GM19025 (cell line): ENCODE measurements around the gene CAMTA1.
A peak's percentile ranks its signal among the peaks of the same experiment; 100 is the strongest.

ENCODE experiments used
- ATAC-seq: cut with Tn5 transposase; IDR thresholded peaks from one replicate; pipeline ENCODE4 v1.9.1; 2021; ENCODE audit warnings: mild to moderate bottlenecking, low read depth, moderate library complexity; ENCODE audit not compliant: unreplicated experiment

Gene CAMTA1

DNA sequence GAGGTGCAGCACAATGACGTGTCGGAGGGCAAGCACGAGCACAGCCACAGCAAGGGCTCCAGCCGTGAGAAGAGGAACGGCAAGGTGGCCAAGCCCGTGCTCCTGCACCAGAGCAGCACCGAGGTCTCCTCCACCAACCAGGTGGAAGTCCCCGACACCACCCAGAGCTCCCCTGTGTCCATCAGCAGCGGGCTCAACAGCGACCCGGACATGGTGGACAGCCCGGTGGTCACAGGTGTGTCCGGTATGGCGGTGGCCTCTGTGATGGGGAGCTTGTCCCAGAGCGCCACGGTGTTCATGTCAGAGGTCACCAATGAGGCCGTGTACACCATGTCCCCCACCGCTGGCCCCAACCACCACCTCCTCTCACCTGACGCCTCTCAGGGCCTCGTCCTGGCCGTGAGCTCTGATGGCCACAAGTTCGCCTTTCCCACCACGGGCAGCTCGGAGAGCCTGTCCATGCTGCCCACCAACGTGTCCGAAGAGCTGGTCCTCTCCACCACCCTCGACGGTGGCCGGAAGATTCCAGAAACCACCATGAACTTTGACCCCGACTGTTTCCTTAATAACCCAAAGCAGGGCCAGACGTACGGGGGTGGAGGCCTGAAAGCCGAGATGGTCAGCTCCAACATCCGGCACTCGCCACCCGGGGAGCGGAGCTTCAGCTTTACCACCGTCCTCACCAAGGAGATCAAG, 878.3 kb downstream of the CAMTA1 start:
- ATAC-seq = no peak

DNA sequence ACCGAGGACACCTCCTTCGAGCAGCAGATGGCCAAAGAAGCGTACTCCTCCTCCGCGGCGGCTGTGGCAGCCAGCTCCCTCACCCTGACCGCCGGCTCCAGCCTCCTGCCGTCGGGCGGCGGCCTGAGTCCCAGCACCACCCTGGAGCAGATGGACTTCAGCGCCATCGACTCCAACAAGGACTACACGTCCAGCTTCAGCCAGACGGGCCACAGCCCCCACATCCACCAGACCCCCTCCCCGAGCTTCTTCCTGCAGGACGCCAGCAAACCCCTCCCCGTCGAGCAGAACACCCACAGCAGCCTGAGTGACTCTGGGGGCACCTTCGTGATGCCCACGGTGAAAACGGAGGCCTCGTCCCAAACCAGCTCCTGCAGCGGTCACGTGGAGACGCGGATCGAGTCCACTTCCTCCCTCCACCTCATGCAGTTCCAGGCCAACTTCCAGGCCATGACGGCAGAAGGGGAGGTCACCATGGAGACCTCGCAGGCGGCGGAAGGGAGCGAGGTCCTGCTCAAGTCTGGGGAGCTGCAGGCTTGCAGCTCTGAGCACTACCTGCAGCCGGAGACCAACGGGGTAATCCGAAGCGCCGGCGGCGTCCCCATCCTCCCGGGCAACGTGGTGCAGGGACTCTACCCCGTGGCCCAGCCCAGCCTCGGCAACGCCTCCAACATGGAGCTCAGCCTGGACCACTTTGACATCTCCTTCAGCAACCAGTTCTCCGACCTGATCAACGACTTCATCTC, 879.1 kb downstream of the CAMTA1 start:
- ATAC-seq = no peak

DNA sequence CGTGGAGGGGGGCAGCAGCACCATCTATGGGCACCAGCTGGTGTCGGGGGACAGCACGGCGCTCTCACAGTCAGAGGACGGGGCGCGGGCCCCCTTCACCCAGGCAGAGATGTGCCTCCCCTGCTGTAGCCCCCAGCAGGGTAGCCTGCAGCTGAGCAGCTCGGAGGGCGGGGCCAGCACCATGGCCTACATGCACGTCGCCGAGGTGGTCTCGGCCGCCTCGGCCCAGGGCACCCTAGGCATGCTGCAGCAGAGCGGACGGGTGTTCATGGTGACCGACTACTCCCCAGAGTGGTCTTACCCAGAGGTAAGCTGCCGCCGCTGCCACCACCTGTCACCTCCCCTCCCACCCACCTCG, 879.6 kb downstream of the CAMTA1 start:
- ATAC-seq = no peak

DNA sequence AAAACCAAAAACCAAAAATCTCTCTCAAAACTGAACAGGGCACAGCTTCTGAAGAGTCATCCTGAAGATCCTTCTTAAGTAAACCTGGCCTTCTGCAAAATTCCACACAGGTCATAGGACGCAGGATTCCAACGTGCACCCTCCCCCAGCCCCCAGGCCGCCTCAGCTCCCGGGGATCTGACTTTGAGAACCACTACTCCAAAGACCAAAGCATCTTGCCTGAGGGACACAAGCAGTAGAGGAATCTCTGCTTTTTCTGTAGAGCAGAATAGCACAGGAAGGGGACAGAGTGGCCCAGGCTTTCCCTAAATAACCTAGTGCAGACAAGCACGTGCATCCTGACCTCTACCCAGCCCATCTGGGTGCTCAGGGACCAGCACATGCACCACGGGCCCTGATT, 881.0 kb downstream of the CAMTA1 start:
- ATAC-seq = no peak

DNA sequence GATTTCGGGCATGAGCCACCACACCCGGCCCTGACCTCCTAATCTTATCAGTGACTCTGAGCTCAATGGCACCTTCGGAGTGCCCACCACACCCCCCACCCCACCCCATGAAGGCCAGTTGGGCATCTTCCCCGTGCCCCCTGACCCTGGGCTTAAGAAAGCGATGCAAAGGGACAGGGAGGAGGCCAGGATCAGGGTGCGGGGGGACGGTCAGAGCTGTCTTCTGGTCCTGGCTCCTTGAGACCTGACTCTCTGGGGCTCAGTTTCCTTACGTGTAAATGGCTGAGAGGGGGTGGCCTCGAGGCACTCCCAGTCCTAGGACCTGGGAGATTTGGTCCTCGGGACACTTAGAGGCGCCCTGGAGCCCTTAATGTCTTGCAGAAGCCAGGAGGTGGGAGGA, 881.9 kb downstream of the CAMTA1 start:
- no peak for ATAC-seq

DNA sequence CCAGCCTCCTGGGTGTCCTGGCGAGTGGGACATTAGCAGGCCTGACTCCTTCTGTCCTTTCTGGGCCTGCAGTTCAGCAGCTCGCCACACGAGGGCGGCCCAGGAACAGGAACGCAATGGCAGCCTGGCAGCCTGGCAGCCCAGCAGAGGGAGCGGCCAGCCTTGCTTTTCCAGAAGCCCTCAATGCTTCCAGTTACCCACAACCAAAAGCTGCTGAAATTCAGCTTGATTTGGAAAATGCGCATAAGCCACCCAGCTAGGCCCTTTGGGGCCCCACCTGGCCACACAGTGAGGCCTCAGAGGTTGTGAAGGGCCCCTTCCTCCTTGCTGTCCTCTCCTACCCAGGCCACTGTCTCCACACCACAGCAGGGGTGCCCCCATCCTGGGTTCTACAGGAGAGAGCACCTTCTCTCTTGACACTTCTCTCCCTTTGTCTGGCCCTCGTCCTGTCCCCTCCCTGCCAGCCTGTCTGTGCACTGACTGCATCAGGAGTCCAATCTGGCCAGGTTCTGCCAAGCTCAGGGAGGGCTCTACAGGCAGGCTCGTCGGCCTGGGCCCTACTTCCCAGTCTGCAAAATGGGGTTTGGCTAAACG, 882.5 kb downstream of the CAMTA1 start:
- ATAC-seq = peak; percentile 60

DNA sequence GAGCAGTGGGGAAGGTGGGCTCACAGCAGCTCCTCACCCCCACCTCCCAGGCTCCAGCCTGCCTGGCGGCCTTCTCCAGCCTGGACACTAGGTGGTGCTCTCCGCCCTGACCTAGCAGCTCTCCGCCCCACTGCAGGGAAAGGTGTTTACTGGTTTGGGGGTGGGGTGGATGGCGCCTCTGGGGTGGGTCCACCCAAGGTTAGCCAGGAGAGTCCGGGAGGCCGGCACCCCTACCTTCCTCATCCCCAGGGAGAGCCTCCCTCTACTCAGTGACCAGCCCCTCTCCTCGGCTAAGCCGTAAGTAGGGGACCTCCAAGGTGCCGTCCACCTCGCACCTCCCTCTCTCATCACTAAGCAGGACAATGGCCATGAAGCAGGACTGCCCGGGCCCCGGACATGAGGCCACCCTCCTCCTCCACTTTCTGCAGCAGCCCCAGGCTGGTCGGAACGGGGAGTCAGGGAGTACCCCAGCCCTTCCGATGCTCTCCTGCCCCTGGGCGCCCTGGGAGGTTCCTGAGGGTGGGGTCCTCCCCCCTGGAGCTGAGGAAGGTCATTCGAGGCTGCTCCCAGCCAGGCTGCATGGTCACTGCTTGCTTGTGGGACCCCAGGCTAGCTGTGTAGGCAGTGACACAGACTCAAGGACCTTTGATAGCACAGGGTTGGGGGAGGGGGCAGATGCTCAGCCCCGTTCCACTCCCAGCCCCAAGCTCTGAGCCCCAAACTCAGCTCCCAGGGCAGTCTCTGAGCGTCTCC, 884.5 kb downstream of the CAMTA1 start:
- ATAC-seq = no peak

DNA sequence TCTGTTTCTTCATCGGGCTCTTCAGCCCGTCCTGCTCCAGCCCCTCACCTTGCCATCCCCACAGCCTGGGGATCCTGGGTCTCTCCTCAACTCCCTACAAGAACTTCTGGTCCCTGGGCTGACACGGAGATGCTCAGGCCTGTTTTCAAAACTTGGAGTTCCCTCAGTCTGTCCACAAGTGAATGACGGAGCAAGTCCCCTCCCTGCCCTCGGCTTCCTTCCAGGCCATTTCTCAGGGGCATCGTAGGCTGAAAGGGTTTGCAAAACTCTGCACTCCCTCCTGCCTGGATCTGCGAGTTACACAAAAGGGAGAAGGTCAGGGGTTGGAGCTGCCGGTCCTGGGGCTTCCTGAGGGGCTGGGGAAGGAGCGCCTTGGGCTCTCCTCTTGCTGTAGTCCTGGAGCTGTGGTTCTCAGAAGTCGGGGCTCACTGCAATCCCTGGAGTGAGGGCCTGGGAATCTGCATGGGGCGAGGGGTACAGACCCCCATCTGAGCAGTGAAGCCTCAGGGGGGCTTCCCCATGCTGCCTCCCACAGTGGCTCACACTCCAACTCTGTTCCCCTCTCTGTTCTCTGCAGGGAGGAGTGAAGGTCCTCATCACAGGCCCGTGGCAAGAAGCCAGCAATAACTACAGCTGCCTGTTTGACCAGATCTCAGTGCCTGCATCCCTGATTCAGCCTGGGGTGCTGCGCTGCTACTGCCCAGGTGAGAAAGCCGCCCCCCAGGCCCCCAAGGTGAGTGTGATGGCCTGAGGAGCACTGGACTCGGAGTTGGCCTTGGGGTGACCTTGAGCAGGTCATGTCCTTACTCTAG, 885.3 kb downstream of the CAMTA1 start:
- no peak for ATAC-seq

DNA sequence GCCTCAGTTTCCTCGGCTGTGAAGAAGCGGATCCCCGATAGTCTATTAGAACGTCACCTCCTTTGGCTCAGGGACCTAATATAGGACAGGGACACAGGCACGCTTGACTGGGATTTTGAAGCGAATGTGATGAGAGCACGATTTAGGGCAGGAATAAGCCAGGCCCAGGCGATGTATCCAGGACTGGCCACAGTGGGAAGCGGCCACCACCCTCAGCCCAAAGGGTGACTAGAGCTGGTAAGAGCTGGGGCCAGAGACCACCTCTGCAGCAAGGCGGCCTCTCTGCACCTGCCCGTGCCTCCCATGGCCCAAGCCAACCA, 885.9 kb downstream of the CAMTA1 start:
- no peak for ATAC-seq

DNA sequence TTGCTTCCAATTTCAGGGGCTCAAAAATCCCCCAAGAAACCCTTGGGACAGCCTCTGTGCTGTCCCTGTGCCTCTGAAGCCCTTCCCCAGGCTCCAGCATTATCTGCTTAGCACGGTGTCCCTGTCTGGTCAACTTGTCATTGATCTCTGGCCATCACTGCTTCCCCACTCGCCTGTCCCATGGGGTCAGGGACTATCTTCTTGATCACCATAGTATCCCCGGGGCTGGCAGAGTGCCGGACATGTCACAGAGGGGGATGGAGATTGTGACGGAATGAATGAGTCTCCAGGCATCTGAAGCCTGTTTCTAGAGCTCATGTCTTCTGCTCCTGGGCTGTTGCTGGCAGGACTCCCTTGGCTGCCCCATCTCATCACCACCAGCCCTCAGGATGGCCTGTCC, 886.4 kb downstream of the CAMTA1 start:
- ATAC-seq = no peak

DNA sequence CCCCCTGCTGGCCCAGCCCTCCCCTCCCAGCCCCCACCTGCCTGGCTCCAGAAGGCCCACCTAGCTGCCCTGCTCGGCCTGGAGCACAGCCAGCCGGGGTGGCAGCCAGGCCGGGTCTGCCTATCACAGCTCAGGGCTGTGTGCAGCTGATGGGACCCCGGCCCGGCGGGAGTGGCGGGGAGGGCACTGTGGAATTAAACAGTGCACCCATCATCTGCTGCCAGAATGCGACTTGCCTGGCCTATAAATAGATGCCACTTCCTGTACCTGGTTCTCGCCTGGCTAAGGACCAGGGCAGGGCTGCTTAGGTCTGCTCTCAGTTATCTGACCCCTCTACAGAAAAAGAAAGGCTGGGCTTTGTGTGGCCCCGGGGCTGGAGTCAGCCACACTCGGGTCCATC, 887.6 kb downstream of the CAMTA1 start:
- no peak for ATAC-seq

DNA sequence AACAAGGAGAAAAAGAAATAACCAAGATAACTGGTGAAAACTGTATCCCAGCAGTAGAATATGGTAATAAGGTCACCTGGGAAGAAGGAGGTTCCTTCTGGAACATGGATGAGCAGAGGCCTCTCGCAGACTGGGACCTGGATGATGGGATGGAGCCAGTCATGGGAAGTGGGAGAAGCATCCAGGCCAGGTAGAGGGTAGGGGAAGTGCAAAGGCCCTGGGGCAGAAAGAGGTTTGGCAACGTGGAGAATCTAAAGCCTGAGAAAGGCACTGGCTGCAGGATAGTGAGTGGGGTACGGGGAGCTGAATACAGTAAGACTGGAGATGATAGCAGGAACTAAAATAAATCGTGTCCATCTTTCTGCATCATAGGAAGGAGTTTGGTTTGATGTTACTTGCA, 889.7 kb downstream of the CAMTA1 start:
- ATAC-seq = no peak

DNA sequence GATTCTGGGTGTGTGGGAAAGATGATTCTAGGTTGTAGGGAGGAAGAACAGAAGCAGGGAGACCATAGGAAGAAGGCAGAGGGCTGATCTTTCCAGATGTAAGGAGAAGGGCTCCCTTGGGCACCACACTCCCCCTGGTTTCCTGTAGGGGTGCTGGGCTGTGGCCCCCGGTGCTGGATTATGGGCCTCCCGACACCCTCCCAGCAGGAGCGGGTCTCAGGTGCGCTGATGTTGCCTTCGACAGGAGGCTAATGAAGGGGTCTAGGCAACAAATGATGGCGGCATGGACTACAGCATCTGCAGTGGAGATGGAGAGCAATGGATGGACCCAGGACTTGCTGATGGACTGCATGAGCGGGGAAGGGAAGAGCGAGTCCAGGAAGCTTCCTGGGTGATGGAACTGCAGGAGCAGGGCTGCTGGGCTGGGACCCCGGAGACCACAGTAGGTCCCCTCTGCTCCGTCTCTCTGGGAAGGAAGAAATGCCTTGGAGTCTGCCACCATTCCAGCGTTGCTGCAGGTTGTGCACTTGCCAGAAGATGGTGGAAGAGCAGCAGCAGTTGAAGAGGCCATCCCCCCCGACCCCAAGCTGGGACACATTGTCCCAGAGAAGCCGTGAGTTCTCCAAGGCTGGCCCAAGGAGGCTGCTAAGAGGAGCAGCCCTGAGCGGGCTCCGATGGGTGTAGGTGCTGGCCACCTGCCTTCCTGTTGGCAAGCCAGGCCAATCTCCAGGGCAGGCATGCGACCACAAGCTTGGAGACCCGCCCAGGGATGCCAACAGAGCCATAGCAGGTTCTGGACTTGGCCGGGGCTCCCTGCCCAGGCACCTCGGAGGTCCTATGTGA, 890.4 kb downstream of the CAMTA1 start:
- ATAC-seq = no peak

DNA sequence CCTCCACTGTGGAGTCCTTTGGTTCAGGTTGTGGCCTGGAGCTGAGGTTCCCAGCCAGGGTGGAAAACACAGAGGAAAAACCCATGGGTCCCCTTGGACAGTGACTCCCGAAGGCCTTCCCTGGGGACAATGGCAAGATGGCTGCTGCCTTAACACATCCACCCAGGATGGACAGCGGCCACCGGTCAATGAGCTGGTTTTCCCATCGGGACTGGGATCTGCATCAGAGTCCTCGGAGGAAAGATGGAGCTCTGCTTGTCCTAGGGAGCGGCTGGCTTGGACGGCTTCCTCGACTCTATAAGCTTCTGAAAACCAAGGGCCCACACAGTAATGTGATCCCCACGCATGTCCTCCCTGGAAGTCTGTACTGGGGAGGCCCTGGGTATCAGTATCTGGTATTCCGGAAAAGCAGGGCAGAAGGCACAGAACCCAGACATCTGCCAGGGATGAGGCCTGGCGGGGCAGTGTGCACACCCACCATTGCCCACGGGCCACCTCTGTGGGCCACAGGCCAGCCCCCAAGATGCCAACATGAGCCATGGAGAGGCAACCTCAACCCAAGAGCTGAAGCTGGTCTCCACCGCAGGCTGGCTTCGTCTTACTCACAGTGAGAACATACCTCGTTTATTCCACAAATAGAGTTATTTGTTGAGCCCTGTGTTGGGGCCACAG, 891.2 kb downstream of the CAMTA1 start:
- ATAC-seq = no peak

DNA sequence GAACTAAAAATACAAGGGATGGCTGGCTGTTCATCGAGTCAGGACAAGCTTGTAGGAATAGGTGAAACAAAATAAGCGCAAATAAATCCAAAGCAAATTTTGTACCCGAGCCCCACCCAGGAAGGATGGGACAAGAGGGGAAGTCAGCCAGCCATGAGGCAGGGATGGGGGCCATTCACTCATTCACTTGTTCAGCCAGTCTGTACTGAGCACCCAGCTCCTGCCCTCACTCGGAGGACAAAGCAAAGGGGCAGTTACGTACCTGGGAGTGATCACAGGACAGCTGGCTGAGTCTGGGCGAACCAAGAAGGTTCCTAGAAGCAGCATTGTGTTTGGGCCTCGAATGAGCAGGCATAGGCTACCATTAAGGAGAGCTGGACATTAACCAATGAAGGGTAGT, 891.9 kb downstream of the CAMTA1 start:
- ATAC-seq = no peak

DNA sequence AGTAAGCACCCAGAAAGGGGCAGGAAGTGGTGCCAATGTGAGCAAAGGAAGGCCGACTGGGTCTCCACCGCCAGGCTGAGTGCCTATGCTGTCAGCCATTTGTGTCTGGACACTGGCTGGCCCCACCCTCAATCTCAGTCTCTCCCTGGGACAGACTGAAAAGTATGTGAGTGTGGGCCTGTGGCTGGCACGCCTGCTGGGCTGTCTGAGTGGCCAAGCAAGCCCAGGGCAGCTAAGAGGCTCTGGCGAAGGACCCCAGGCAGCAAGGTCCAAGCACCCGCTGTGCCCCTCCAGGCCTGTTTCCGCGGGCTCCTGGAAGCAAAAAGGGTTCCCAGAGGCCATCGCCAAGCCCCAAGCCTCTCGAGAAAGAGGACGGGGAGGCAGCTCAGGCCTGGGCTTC, 892.6 kb downstream of the CAMTA1 start:
- ATAC-seq = no peak

DNA sequence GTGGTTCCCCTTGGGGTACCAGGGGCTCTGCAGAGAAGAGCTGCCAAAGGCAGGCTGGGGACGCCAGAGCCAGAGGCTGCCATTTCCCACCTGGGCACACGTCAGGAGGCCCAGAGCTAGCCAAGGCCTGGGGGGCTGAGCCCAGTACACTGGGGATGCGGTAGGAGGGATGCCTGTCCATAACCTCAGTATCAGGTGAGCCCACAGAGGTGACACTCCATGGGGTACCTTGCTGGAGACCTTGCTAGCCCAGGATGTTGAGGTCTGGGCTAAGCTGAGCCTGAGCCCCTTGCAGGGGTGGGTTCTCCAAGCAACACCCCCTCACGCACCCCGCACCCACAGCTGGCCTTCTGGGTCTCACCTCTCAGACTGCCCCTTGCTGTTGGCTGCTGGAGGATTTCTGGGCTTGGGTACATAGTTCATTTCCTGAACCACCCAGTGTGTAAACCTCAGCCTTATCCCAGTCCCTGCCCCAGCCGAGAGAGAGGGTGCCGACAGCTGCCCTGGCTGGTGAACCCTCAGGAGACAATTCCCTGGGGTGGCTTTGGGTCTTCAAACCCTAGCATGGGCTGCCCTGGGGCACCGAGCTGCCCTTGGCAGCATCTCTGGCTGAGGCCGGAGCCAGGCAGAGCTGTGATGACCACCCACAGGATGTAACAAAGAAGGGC, 893.4 kb downstream of the CAMTA1 start:
- ATAC-seq = no peak

DNA sequence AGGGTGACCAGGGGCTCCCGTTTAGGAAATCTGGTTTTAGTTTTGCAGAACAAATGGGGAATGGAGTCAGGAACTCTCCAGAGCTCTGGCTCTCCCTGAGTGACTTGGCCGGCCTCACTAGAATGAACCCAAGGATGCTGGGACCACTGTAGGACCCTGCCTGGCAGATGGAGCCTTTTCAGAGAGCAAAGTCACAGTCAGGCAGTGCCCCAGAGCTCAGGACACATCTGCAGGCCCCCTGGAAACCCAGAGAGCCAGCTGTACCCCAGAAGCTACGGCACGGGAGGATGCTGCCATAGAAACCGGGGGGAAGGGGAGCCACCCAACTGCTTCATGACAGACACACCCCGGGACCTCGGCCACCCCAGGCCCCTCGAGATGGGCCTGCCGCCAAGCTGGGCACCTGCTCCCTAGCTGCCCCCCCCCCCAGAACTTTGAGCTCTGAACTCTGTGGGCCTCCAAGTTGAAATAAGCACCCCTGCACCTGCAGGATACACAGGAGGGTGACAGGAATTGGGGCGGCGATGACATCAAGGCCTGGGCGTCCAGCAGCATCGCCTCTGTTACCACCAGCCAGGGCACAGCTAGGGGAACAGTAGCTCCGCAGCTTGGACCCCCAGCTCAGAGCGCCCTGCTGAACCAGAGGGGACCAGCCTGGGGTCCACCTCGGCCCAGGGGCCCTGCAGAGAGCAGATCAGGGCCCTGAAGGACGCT, 894.1 kb downstream of the CAMTA1 start:
- no peak for ATAC-seq
